Esophagus squamous epithelium (tissue), 4 donors: Measurements from ENCODE around the gene MMP3.

Experiments
- CTCF ChIP-seq, 6 experiments: fragments of 450-650 bp in 4 of 6; fragments of 200-600 bp in 2 of 6; sonication (generic) in 2 of 6; IDR thresholded peaks; one replicate each; pipeline ENCODE4 v1.5.1; 2016 to 2019; ENCODE audit warnings: antibody characterized with exemption in 6 of 6, mild to moderate bottlenecking in 4 of 6, moderate library complexity in 4 of 6
- POLR2A ChIP-seq, 4 donors: fragments of 450-650 bp; IDR thresholded peaks; one replicate each; pipeline ENCODE4 v1.6.1; 2017; ENCODE audit warnings: antibody characterized with exemption in 4 of 4, mild to moderate bottlenecking in 4 of 4, moderate library complexity in 3 of 4

- TF ChIP-seq CTCF (IDR thresholded peaks at IDR 0.05) (no peak), POLR2A (IDR thresholded peaks at IDR 0.05) (no peak)
Measured at GRCh38 chr11:102853055-102853454, 9.6 kb upstream of the MMP3 start.
